Endothelial cell of umbilical vein (primary cell): ENCODE results near the gene NEK7. TPM values are rescaled to one million over a fixed set of nuclear protein-coding genes. Genes with fewer than 3 reads are reported as not detected.

Source experiments
- BruUV-seq: library from RNA; stranded (reverse); fragments of 400-500 nt; replicated peaks from 2 replicates; lab custom pipeline; 2021; lab: Mats Ljungman, UMichigan
- CTCF ChIA-PET: fragments of 300-600, 350-600 bp; sonication (Branson Sonifier 250); formaldehyde crosslinking; loops from one replicate; lab custom pipeline; 2021; ENCODE audit warnings: antibody characterized with exemption, inconsistent platforms; lab: Charles Lee
- POLR2A ChIA-PET: fragments of 300-600, 350-600 bp; sonication (Branson Sonifier 250); formaldehyde crosslinking; loops from one replicate; lab custom pipeline; 2021; ENCODE audit warnings: antibody characterized with exemption, inconsistent platforms; lab: Charles Lee
- DNase-seq: peaks from one replicate; pipeline ENCODE4 v3.0.0-alpha.2; 2011; ENCODE audit warnings: low read depth, low spot score
- FAIRE-seq: peaks from 2 replicates; lab custom pipeline; 2011; peaks lifted over from hg19 to GRCh38; lab: Jason Lieb, UNC
- H2AFZ ChIP-seq: 2 replicates; pipeline ENCODE4 v1.6.0; 2012; ENCODE audit warnings: low read depth, low read length, control low read depth, inconsistent platforms
- H3K27ac ChIP-seq: 2 replicates; pipeline ENCODE4 v1.5.1; 2011; ENCODE audit warnings: low read depth, mild to moderate bottlenecking, control low read depth, low read length, moderate library complexity; ENCODE audit not compliant: insufficient read depth
- H3K27me3 ChIP-seq, 2 experiments: 2 replicates each; pipeline versions ENCODE4 v1.6.0 to v1.6.1; 2011; ENCODE audit warnings: low read length in 2 of 2, mixed read lengths in 1 of 2; ENCODE audit not compliant: control insufficient read depth in 2 of 2, insufficient read depth in 2 of 2
- H3K36me3 ChIP-seq, 2 experiments: 2 replicates in 1 of 2; 3 replicates in 1 of 2; pipeline ENCODE4 v1.5.1; 2011; ENCODE audit warnings: low read length in 2 of 2, mild to moderate bottlenecking in 1 of 2, moderate library complexity in 1 of 2; ENCODE audit not compliant: control insufficient read depth in 2 of 2, insufficient read depth in 2 of 2; ENCODE audit errors: extremely low read depth in 1 of 2
- H3K4me1 ChIP-seq: 3 replicates; pipeline ENCODE4 v1.5.1; 2011; ENCODE audit warnings: mild to moderate bottlenecking, low read length; ENCODE audit not compliant: control insufficient read depth, insufficient read depth; ENCODE audit errors: extremely low read depth
- H3K4me2 ChIP-seq: 2 replicates; pipeline ENCODE4 v1.6.1; 2011; ENCODE audit warnings: low read length, control low read depth, mixed read lengths; ENCODE audit not compliant: insufficient read depth
- H3K4me3 ChIP-seq, 3 experiments: fragments of 200-600 bp in 1 of 3; sonication (generic), shearing (Covaris generic) in 1 of 3; replicated peaks in 1 of 3; 2 replicates each; pipeline ENCODE4 v1.5.1; 2011 to 2016; ENCODE audit warnings: control low read depth in 3 of 3, low read length in 3 of 3, mild to moderate bottlenecking in 2 of 3, inconsistent platforms in 1 of 3, low read depth in 1 of 3, moderate library complexity in 1 of 3; ENCODE audit not compliant: insufficient read depth in 1 of 3
- H3K79me2 ChIP-seq: 2 replicates; pipeline ENCODE4 v1.6.0; 2012; ENCODE audit warnings: low read length, inconsistent platforms; ENCODE audit not compliant: control insufficient read depth, insufficient read depth
- H3K9ac ChIP-seq: replicated peaks from 2 replicates; pipeline ENCODE3; 2011; ENCODE audit warnings: low read length, control low read depth; ENCODE audit not compliant: insufficient read depth; ENCODE audit errors: extremely low read depth
- H3K9me1 ChIP-seq: replicated peaks from 3 replicates; pipeline ENCODE4 v1.6.0; 2011; ENCODE audit warnings: mild to moderate bottlenecking, low read length; ENCODE audit not compliant: control insufficient read depth, insufficient read depth; ENCODE audit errors: extremely low read depth
- H3K9me3 ChIP-seq: replicated peaks from 2 replicates; pipeline ENCODE4 v1.5.1; 2012; ENCODE audit warnings: low read length, inconsistent platforms; ENCODE audit not compliant: control insufficient read depth, insufficient read depth
- H4K20me1 ChIP-seq: replicated peaks from 2 replicates; pipeline ENCODE3; 2011; ENCODE audit warnings: mild to moderate bottlenecking, low read length; ENCODE audit not compliant: control insufficient read depth, insufficient read depth; ENCODE audit errors: extremely low read depth
- EZH2 ChIP-seq: IDR thresholded peaks from 2 replicates; pipeline ENCODE4 v1.6.1; 2012; ENCODE audit warnings: borderline replicate concordance, low read depth, mild to moderate bottlenecking, moderate library complexity, low read length, inconsistent platforms; ENCODE audit not compliant: severe bottlenecking
- GATA2 ChIP-seq: IDR thresholded peaks from 2 replicates; pipeline ENCODE4 v1.7.0; 2011; ENCODE audit warnings: low read depth, mild to moderate bottlenecking, moderate library complexity, mixed read lengths, low read length; ENCODE audit not compliant: insufficient read length, insufficient read depth
- POLR2A ChIP-seq: IDR thresholded peaks from 2 replicates; pipeline ENCODE4 v1.6.1; 2012; ENCODE audit warnings: low read depth, mild to moderate bottlenecking, control low read depth, low read length
- POLR2AphosphoS5 ChIP-seq: IDR thresholded peaks from 2 replicates; pipeline ENCODE4 v1.6.1; 2012; ENCODE audit warnings: low read depth, mild to moderate bottlenecking, control low read depth, low read length, moderate library complexity; ENCODE audit not compliant: insufficient read depth
- dilution Hi-C: fragments of 300-500 bp; cut with MboI; formaldehyde crosslinking; loops from one replicate; pipeline ENCODE4 v1.15.0; 2019; ENCODE audit warnings: low sequenced_read_pairs; ENCODE audit not compliant: extremely low pct_ligation_motif_present
- intact Hi-C: fragments of 100-400 bp; cut with micrococcal nuclease; formaldehyde crosslinking; loops from one replicate; pipeline ENCODE4 v1.10.0; 2022
- polyA plus RNA-seq, 4 experiments: library from polyadenylated mRNA; depleted of rRNA in 3 of 4; stranded (reverse) in 3 of 4; unstranded in 1 of 4; fragments of >200 nt; gene quantifications; 2 replicates each; pipeline versions ENCODE4 v1.2.1 to v1.2.3, GENCODE V29; 2011 to 2012; ENCODE audit warnings: missing spikeins in 1 of 4
- total RNA-seq: library from RNA; stranded (reverse); gene quantifications from 2 replicates; pipeline ENCODE4 v1.2.3, GENCODE V29; 2021
- TF ChIP-seq, protein P1 (sequence below), 2 donors: IDR thresholded peaks; 1 replicate in 1 of 2; 2 replicates in 1 of 2; pipeline ENCODE4 v1.5.1; 2011; ENCODE audit warnings: low read length in 2 of 2, mild to moderate bottlenecking in 2 of 2, moderate library complexity in 2 of 2, control low read depth in 1 of 2, inconsistent platforms in 1 of 2, low read depth in 1 of 2; ENCODE audit not compliant: insufficient read depth in 1 of 2; ENCODE audit errors: extremely low read depth in 1 of 2

NEK7 gene
- total and polyA plus RNA-seq, 2 donors (not counting 3 experiments of a cell fraction or from before 2014, with no cell fraction given) = 22.6 to 45.7 TPM

DNA sequence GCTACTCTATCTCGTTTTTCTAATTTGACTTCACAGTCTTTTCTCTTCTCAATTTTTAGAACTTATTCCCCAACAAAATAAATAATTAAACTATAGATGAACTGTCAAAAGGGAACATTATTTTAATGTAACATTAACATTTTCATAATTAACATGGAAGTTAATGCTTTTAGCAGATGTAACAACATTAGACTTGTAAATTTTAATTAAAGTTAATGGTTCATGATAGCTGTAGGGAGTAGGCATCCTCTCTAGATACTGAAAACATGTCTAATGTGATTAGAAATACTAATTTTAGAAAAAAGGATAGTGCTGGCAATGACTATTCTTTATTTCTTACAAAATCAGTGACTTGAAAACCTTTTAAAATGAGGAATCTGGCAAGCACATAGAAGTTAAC is 32.1 kb upstream of the NEK7 start:
- dilution Hi-C loops (no loop called here), intact Hi-C loops (no loop called here)
- H3K9me1 ChIP-seq = no peaks in the 10 kb centered on the region

DNA sequence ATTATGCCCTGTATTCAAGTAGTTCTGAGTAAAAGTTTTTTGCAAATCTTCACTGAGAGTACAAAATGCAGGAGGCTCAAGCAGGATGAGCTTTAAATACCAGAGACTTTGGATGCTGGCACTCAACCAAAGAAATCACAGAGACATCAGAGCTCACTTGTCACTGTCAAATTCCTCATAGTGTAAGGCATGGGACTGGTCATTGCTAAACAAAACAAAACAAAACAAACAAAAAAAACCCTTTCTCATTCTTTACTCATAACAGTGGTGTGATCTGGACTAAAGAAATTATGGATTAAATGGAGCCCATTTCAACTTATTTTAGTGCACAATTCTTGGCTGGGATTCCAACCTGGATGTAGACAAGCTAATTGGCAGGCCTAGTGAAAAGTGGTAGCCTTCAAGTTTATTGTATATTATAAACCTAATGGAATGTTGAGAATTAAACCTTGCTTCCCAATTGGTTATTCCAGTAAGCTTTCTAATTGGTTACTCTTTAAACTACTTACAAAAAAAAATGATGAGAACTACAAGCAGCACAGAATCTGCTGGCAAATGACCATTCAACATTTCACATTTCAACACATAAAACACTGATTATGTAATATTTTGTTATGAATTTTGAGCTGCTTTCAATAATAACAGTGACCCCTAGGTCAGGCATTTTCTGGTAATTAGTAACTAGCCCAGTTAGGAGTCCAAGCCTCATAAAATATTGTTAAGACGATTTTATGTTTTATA is 30.6 kb upstream of the NEK7 start:
- DNase-seq (peak; percentile 80), FAIRE-seq (peak; percentile 48)
- Histone ChIP-seq H4K20me1 (no peaks in the 10 kb centered on the region), H3K79me2 (no peaks in the 10 kb centered on the region), H3K9ac (no peak overlapping the region), H3K9me3 (no peaks in the 10 kb centered on the region), H3K27ac (peak overlapping the region; percentile 52), H3K4me1 (peaks cover 33% of the 10 kb centered on the region), H3K4me3 (no peak overlapping the region), H3K36me3 (no peaks in the 10 kb centered on the region), H3K27me3 (no peaks in the 10 kb centered on the region), H3K9me1 (no peaks in the 10 kb centered on the region), H2AFZ (no peak overlapping the region), H3K4me2 (peak overlapping the region; percentile 10)
- BruUV-seq = no TSS peak
- intact Hi-C loops (loop anchor here (1.0 kb wide), 1 partner anchor 27 kb away; no protein-coding TSS in a partner anchor), dilution Hi-C loops (no loop called here)
- POLR2A ChIA-PET = interaction anchor here (0.8 kb wide), 1 partner anchor 30 kb away, joined by 3 read pairs; no protein-coding TSS in a partner anchor
- CTCF ChIA-PET = interaction anchor here (1.0 to 2.5 kb wide), 8 partner anchors 9 to 173 kb away, joined by 3 to 13 read pairs (median 5); partner anchors contain the start of gene NEK7
- TF ChIP-seq, protein P1, sequence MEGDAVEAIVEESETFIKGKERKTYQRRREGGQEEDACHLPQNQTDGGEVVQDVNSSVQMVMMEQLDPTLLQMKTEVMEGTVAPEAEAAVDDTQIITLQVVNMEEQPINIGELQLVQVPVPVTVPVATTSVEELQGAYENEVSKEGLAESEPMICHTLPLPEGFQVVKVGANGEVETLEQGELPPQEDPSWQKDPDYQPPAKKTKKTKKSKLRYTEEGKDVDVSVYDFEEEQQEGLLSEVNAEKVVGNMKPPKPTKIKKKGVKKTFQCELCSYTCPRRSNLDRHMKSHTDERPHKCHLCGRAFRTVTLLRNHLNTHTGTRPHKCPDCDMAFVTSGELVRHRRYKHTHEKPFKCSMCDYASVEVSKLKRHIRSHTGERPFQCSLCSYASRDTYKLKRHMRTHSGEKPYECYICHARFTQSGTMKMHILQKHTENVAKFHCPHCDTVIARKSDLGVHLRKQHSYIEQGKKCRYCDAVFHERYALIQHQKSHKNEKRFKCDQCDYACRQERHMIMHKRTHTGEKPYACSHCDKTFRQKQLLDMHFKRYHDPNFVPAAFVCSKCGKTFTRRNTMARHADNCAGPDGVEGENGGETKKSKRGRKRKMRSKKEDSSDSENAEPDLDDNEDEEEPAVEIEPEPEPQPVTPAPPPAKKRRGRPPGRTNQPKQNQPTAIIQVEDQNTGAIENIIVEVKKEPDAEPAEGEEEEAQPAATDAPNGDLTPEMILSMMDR (IDR thresholded peaks at IDR 0.05; ENCODE audit: extremely low read depth in 1 of 2, insufficient read depth in 1 of 2, low read depth in 1 of 2, low read length in 2 of 2) = no peak
- TF ChIP-seq GATA2 (no peak), POLR2AphosphoS5 (peak; percentile 15)

More for the DNA sequence above, 32.1 kb upstream of the NEK7 start:
- BruUV-seq = no TSS peak
- Histone ChIP-seq H3K9me3 (no peaks in the 10 kb centered on the region), H4K20me1 (no peaks in the 10 kb centered on the region), H3K27ac (no peak overlapping the region), H3K4me1 (peaks cover 40% of the 10 kb centered on the region), H3K9ac (no peak overlapping the region), H3K79me2 (no peaks in the 10 kb centered on the region), H3K4me3 (no peak overlapping the region), H3K27me3 (no peaks in the 10 kb centered on the region), H3K4me2 (no peak overlapping the region), H3K36me3 (no peaks in the 10 kb centered on the region), H2AFZ (no peak overlapping the region)
- POLR2A ChIA-PET = no interaction called here
- FAIRE-seq = no peak
- TF ChIP-seq POLR2A (no peak), EZH2 (no peak), GATA2 (no peak), POLR2AphosphoS5 (no peak)
- no peak for DNase-seq
- CTCF ChIA-PET = interaction anchor here (2.5 kb wide), 1 partner anchor 31 kb away, joined by 13 read pairs; the partner anchor contains the start of gene NEK7
